ENCODE results near the gene PCGF5. TPM values are rescaled to one million over a fixed set of nuclear protein-coding genes. Genes with fewer than 3 reads are reported as not detected.

Gene PCGF5
- total and polyA plus RNA-seq, 12 donors, result 22.6 to 145 (median 72.9) TPM

- no peaks in the 10 kb centered on the region for H3K27me3 ChIP-seq
- H3K9me3 ChIP-seq (replicated peaks in 1 of 3), result no peaks in the 10 kb centered on the region
- H3K4me3 ChIP-seq, result no peak overlapping the region
- TF ChIP-seq POLR2A (IDR thresholded peaks at IDR 0.05), result no peak
- H3K36me3 ChIP-seq (replicated peaks in 1 of 2), result no peaks in the 10 kb centered on the region
- intact Hi-C loops (cut with DNase I), result no loop called here
- no peak for DNase-seq
- no peaks in the 10 kb centered on the region for H3K4me1 ChIP-seq (replicated peaks in 1 of 2)
- 85 to 96% (median 92%) methylated on average over 2 of the region's 2 CpGs for WGBS, 4 donors
- no peak overlapping the region for H3K27ac ChIP-seq
Measured at GRCh38 chr10:91286572-91286971, 66.1 kb downstream of the PCGF5 start.

DNA sequence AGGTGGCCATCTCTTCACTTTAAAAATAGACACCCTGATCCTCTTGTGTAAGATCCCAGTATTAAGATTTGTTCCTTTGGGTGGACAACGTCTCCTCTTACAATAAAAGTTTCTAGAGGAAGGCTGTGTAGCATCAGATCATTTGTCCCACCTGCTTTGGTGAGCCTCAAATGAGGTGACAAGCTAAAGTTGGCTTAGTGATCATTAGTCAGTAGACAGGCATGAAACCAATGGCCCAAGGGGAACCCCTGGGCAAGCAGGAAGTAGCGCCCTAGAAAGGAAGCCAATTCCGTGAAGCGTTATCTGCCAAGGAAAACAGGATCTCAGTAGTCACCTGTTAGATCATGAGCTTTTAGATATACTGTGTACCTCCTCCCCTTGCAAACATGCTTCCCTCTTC lies 66.8 kb downstream of the PCGF5 start:
- WGBS, 4 donors, result 67 to 75% (median 75%) methylated on average over 4 of the region's 4 CpGs
- TF ChIP-seq POLR2A (IDR thresholded peaks at IDR 0.05) (no peak), CTCF (IDR thresholded peaks at IDR 0.05) (no peak)
- no peaks in the 10 kb centered on the region for H3K36me3 ChIP-seq (replicated peaks in 1 of 2)

GRCh38 chr10:91287912-91288311 lies 67.4 kb downstream of the PCGF5 start:
- 87 to 95% (median 90%) methylated on average over 4 of the region's 4 CpGs for WGBS, 4 donors

More for the DNA sequence above, 66.8 kb downstream of the PCGF5 start:
- no peak for DNase-seq
- intact Hi-C loops (cut with DNase I), result no loop called here
- H3K27me3 ChIP-seq, result no peaks in the 10 kb centered on the region
- no peaks in the 10 kb centered on the region for H3K4me1 ChIP-seq (replicated peaks in 1 of 2)
- H3K27ac ChIP-seq, result no peak overlapping the region
- H3K9me3 ChIP-seq (replicated peaks in 1 of 3), result no peaks in the 10 kb centered on the region
- no peak overlapping the region for H3K4me3 ChIP-seq

GRCh38 chr10:91289305-91289704 lies 68.8 kb downstream of the PCGF5 start:
- Histone ChIP-seq H3K9me3 (replicated peaks in 1 of 3) (no peaks in the 10 kb centered on the region), H3K27ac (no peak overlapping the region), H3K27me3 (no peaks in the 10 kb centered on the region), H3K36me3 (replicated peaks in 1 of 2) (no peaks in the 10 kb centered on the region), H3K4me3 (no peak overlapping the region), H3K4me1 (replicated peaks in 1 of 2) (no peaks in the 10 kb centered on the region)
- WGBS, 4 donors, result 81 to 93% (median 87%) methylated on average over 1 of the region's 1 CpG
- TF ChIP-seq CTCF (IDR thresholded peaks at IDR 0.05), result no peak
- no peak for TF ChIP-seq POLR2A (IDR thresholded peaks at IDR 0.05)
- no peak for DNase-seq
- intact Hi-C loops (cut with DNase I), result no loop called here

More at GRCh38 chr10:91287912-91288311, 67.4 kb downstream of the PCGF5 start:
- intact Hi-C loops (cut with DNase I), result no loop called here
- DNase-seq, result no peak
- H3K36me3 ChIP-seq (replicated peaks in 1 of 2), result no peaks in the 10 kb centered on the region
- no peak overlapping the region for H3K4me3 ChIP-seq
- H3K27ac ChIP-seq, result no peak overlapping the region
- H3K27me3 ChIP-seq, result no peaks in the 10 kb centered on the region
- H3K9me3 ChIP-seq (replicated peaks in 1 of 3), result no peaks in the 10 kb centered on the region
- H3K4me1 ChIP-seq (replicated peaks in 1 of 2), result no peaks in the 10 kb centered on the region
- TF ChIP-seq POLR2A (IDR thresholded peaks at IDR 0.05) (no peak), CTCF (IDR thresholded peaks at IDR 0.05) (no peak)

- no peaks in the 10 kb centered on the region for H3K27me3 ChIP-seq
- TF ChIP-seq POLR2A (IDR thresholded peaks at IDR 0.05), result no peak
- no peak for TF ChIP-seq CTCF (IDR thresholded peaks at IDR 0.05)
Measured at GRCh38 chr10:91290607-91291006, 70.1 kb downstream of the PCGF5 start.

More at GRCh38 chr10:91290607-91291006, 70.1 kb downstream of the PCGF5 start:
- no peak for DNase-seq
- no peaks in the 10 kb centered on the region for H3K9me3 ChIP-seq (replicated peaks in 1 of 3)
- 85 to 93% (median 90%) methylated on average over 3 to 5 of the region's 5 CpGs for WGBS, 4 donors
- no peak overlapping the region for H3K4me3 ChIP-seq
- no peaks in the 10 kb centered on the region for H3K4me1 ChIP-seq (replicated peaks in 1 of 2)
- no peak overlapping the region for H3K27ac ChIP-seq
- H3K36me3 ChIP-seq (replicated peaks in 1 of 2), result no peaks in the 10 kb centered on the region
- intact Hi-C loops (cut with DNase I), result loop anchor here (10.0 kb wide), 1 partner anchor 94 kb away; no protein-coding TSS in a partner anchor

All from adrenal gland (tissue), 12 donors.